HEK293 (cell line): ENCODE measurements around the gene TADA1.

Source experiments
- CTCF ChIP-seq: fragments of 450-650 bp; formaldehyde crosslinking; IDR thresholded peaks from 2 replicates; pipeline ENCODE4 v1.5.1; 2016; ENCODE audit warnings: missing biosample characterization, missing genetic modification characterization
- ZFP41 ChIP-seq: fragments of 450-650 bp; formaldehyde crosslinking; IDR thresholded peaks from 2 replicates; pipeline ENCODE4 v1.5.1; 2016; ENCODE audit warnings: missing biosample characterization, missing genetic modification characterization, borderline replicate concordance
- ZNF24 ChIP-seq: fragments of 450-650 bp; formaldehyde crosslinking; IDR thresholded peaks from 2 replicates; pipeline ENCODE4 v1.5.1; 2016; ENCODE audit warnings: missing biosample characterization, missing genetic modification characterization
- TF ChIP-seq, protein P1 (sequence below): fragments of 450-650 bp; formaldehyde crosslinking; IDR thresholded peaks from 2 replicates; pipeline ENCODE4 v1.5.1; 2016; ENCODE audit warnings: missing biosample characterization, missing genetic modification characterization, low read depth

GRCh38 chr1:166884971-166885370 lies 8.9 kb upstream of the TADA1 start:
- TF ChIP-seq, protein P1, sequence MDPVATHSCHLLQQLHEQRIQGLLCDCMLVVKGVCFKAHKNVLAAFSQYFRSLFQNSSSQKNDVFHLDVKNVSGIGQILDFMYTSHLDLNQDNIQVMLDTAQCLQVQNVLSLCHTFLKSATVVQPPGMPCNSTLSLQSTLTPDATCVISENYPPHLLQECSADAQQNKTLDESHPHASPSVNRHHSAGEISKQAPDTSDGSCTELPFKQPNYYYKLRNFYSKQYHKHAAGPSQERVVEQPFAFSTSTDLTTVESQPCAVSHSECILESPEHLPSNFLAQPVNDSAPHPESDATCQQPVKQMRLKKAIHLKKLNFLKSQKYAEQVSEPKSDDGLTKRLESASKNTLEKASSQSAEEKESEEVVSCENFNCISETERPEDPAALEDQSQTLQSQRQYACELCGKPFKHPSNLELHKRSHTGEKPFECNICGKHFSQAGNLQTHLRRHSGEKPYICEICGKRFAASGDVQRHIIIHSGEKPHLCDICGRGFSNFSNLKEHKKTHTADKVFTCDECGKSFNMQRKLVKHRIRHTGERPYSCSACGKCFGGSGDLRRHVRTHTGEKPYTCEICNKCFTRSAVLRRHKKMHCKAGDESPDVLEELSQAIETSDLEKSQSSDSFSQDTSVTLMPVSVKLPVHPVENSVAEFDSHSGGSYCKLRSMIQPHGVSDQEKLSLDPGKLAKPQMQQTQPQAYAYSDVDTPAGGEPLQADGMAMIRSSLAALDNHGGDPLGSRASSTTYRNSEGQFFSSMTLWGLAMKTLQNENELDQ = no peak
- TF ChIP-seq ZNF24 (tag by site-specific recombination) = no peak
- no peak for TF ChIP-seq CTCF
- TF ChIP-seq ZFP41 (tag by site-specific recombination) = no peak
